Panc1 (cell line): ENCODE measurements around the gene PKM. TPM values are rescaled to one million over a fixed set of nuclear protein-coding genes. Genes with fewer than 3 reads are reported as not detected.

ENCODE experiments used
- ATAC-seq: fragments of 200-7000 bp; cut with Tn5 transposase; 2 replicates; pipeline ENCODE4 v1.9.1; 2020; ENCODE audit warnings: mild to moderate bottlenecking, moderate library complexity
- BruUV-seq: library from RNA; stranded (reverse); fragments of 400-500 nt; replicated peaks from 2 replicates; lab custom pipeline; 2021; lab: Mats Ljungman, UMichigan
- CTCF ChIA-PET: fragments of 300-600 bp; sonication (Branson Sonifier 250); formaldehyde crosslinking; loops from one replicate; lab custom pipeline; 2022; ENCODE audit warnings: antibody characterized with exemption; lab: Charles Lee
- POLR2A ChIA-PET: fragments of 300-600 bp; sonication (Branson Sonifier 250); formaldehyde crosslinking; loops from one replicate; lab custom pipeline; 2022; ENCODE audit warnings: antibody characterized with exemption; lab: Charles Lee
- DNase-seq: peaks from one replicate; pipeline ENCODE4 v3.0.0-alpha.2; 2010; ENCODE audit warnings: low read depth, low spot score
- H3K27ac ChIP-seq: 2 replicates; pipeline ENCODE4 v1.5.1; 2011; ENCODE audit warnings: mild to moderate bottlenecking, low read length, inconsistent platforms
- H3K27me3 ChIP-seq: fragments of 200-500 bp; sonication (Bioruptor generic); 2 replicates; pipeline ENCODE4 v1.6.0; 2014; ENCODE audit warnings: low read length, inconsistent platforms; ENCODE audit not compliant: control insufficient read depth, insufficient read depth
- H3K36me3 ChIP-seq: fragments of 200-500 bp; sonication (Bioruptor generic); 2 replicates; pipeline ENCODE4 v1.5.1; 2014; ENCODE audit warnings: inconsistent platforms, mild to moderate bottlenecking, low read length, moderate library complexity; ENCODE audit not compliant: control insufficient read depth, insufficient read depth
- H3K4me1 ChIP-seq: 2 replicates; pipeline ENCODE4 v1.5.1; 2011; ENCODE audit warnings: inconsistent platforms, mild to moderate bottlenecking, low read length, moderate library complexity; ENCODE audit not compliant: control insufficient read depth, insufficient read depth
- H3K4me3 ChIP-seq, 2 experiments: 2 replicates each; pipeline ENCODE4 v1.5.1; 2011 to 2012; ENCODE audit warnings: low read depth in 2 of 2, low read length in 2 of 2, mild to moderate bottlenecking in 2 of 2, inconsistent platforms in 1 of 2, moderate library complexity in 1 of 2
- H3K9me3 ChIP-seq: fragments of 200-500 bp; sonication (Bioruptor generic); 2 replicates; pipeline ENCODE4 v1.5.1; 2014; ENCODE audit warnings: low read depth, mild to moderate bottlenecking, inconsistent platforms, low read length, moderate library complexity; ENCODE audit not compliant: control insufficient read depth, insufficient read depth
- CTCF ChIP-seq: fragments of 450-650 bp; IDR thresholded peaks from 2 replicates; pipeline ENCODE4 v1.5.1; 2017; ENCODE audit warnings: mild to moderate bottlenecking
- POLR2AphosphoS5 ChIP-seq: IDR thresholded peaks from 2 replicates; pipeline ENCODE4 v1.6.1; 2012; ENCODE audit warnings: mild to moderate bottlenecking, low read depth, low read length, moderate library complexity
- REST ChIP-seq, 2 experiments: IDR thresholded peaks; 2 replicates each; pipeline ENCODE4 v1.6.1; 2011 to 2012; ENCODE audit warnings: low read depth in 2 of 2, control low read depth in 1 of 2, low read length in 1 of 2, mild to moderate bottlenecking in 1 of 2, moderate library complexity in 1 of 2; ENCODE audit not compliant: insufficient read depth in 1 of 2
- SIN3A ChIP-seq: IDR thresholded peaks from 2 replicates; pipeline ENCODE4 v1.6.1; 2012; ENCODE audit warnings: low read depth, mild to moderate bottlenecking, low read length, moderate library complexity, borderline replicate concordance; ENCODE audit not compliant: insufficient read depth
- TCF7L2 ChIP-seq: IDR thresholded peaks from 2 replicates; pipeline ENCODE4 v1.6.1; 2011; ENCODE audit warnings: mild to moderate bottlenecking, low read depth, low read length, inconsistent platforms
- in situ Hi-C: cut with HindIII; loops from 2 replicates; pipeline ENCODE4 v1.10.0; 2016; ENCODE audit warnings: low sequenced_read_pairs, low pct_unique_long_range_greater_than_20kb
- intact Hi-C: fragments of 100-400 bp; cut with micrococcal nuclease; formaldehyde crosslinking; loops from one replicate; pipeline ENCODE4 v1.10.0; 2022; ENCODE audit not compliant: unreplicated experiment
- total RNA-seq: library from RNA; stranded (reverse); gene quantifications from one replicate; pipeline ENCODE4 v1.2.1, GENCODE V29; 2021; ENCODE audit not compliant: unreplicated experiment

Gene PKM
- total RNA-seq, 1 experiment from 2014 or later: 1,590 TPM

- intact Hi-C loops (no loop called here), in situ Hi-C loops (no loop called here)
- no peak for TF ChIP-seq TCF7L2
- no peak for TF ChIP-seq REST (IDR thresholded peaks at IDR 0.05; ENCODE audit: insufficient read depth in 1 of 2, low read depth in 2 of 2, low read length in 1 of 2)
- TF ChIP-seq CTCF: no peak
- TF ChIP-seq SIN3A: no peak
- TF ChIP-seq POLR2AphosphoS5: no peak
- Histone ChIP-seq H3K27me3 (no peaks in the 10 kb centered on the region), H3K4me3 (no peak overlapping the region), H3K9me3 (no peaks in the 10 kb centered on the region), H3K36me3 (peaks cover 38% of the 10 kb centered on the region), H3K27ac (peak overlapping the region; percentile 45), H3K4me1 (peaks cover 55% of the 10 kb centered on the region)
- DNase-seq: no peak
- no peak for ATAC-seq
- POLR2A ChIA-PET: interaction anchor here (1.2 kb wide), 1 partner anchor 13 kb away, joined by 13 read pairs; no protein-coding TSS in a partner anchor
- BruUV-seq: no TSS peak
- CTCF ChIA-PET: no interaction called here
Observed at GRCh38 chr15:72223278-72223677, 7.7 kb downstream of the PKM start.

GRCh38 chr15:72222393-72222792, 8.6 kb downstream of the PKM start:
- no TSS peak for BruUV-seq
- no peak for DNase-seq
- ChIA-PET POLR2A (interaction anchor here (0.5 to 1.2 kb wide), 3 partner anchors 10 to 265 kb away, joined by 5 to 13 read pairs (median 6); no protein-coding TSS in a partner anchor), CTCF (no interaction called here)
- peak; percentile 54 for ATAC-seq
- H3K27me3 ChIP-seq: no peaks in the 10 kb centered on the region
- in situ Hi-C loops: no loop called here
- no peaks in the 10 kb centered on the region for H3K9me3 ChIP-seq
- H3K4me1 ChIP-seq: peaks cover 55% of the 10 kb centered on the region
- intact Hi-C loops: no loop called here
- peaks cover 42% of the 10 kb centered on the region for H3K36me3 ChIP-seq
- no peak for TF ChIP-seq SIN3A
- no peak for TF ChIP-seq TCF7L2
- no peak for TF ChIP-seq CTCF
- no peak for TF ChIP-seq REST (IDR thresholded peaks at IDR 0.05; ENCODE audit: insufficient read depth in 1 of 2, low read depth in 2 of 2, low read length in 1 of 2)
- TF ChIP-seq POLR2AphosphoS5: no peak
- no peak overlapping the region for H3K4me3 ChIP-seq
- H3K27ac ChIP-seq: peak overlapping the region; percentile 30
